PC-9 (cell line): ENCODE results near the gene VDR. TPM values are rescaled to one million over a fixed set of nuclear protein-coding genes. Genes with fewer than 3 reads are reported as not detected.

Source experiments
- BruUV-seq: library from RNA; stranded (reverse); fragments of 400-500 nt; replicated peaks from 2 replicates; lab custom pipeline; 2021; lab: Mats Ljungman, UMichigan
- CTCF ChIA-PET: fragments of 300-600 bp; sonication (Branson Sonifier 250); formaldehyde crosslinking; loops from one replicate; lab custom pipeline; 2022; ENCODE audit warnings: antibody characterized with exemption; lab: Charles Lee
- POLR2A ChIA-PET: fragments of 300-600 bp; sonication (Branson Sonifier 250); formaldehyde crosslinking; loops from one replicate; lab custom pipeline; 2022; ENCODE audit warnings: antibody characterized with exemption; ENCODE audit not compliant: unreplicated experiment; lab: Charles Lee
- DNase-seq, 2 experiments: peaks; one replicate each; pipeline versions ENCODE4 v3.0.0 to v3.0.0-alpha.2; 2015 to 2022; ENCODE audit warnings: mixed read lengths in 1 of 2
- H2AFZ ChIP-seq: fragments of 200-600 bp; sonication (generic); 2 replicates; pipeline ENCODE4 v1.8.1; 2017; ENCODE audit warnings: antibody characterized with exemption
- H3F3A ChIP-seq: fragments of 200-600 bp; sonication (generic); 2 replicates; pipeline ENCODE4 v1.8.1; 2017; ENCODE audit warnings: antibody characterized with exemption, mild to moderate bottlenecking, low read depth; ENCODE audit not compliant: insufficient read depth
- H3K27ac ChIP-seq: fragments of 200-600 bp; sonication (generic); 2 replicates; pipeline ENCODE4 v1.6.1; 2016; ENCODE audit warnings: mixed run types
- H3K27me3 ChIP-seq: fragments of 200-600 bp; sonication (generic); 2 replicates; pipeline ENCODE4 v1.6.1; 2016; ENCODE audit warnings: low read depth, mixed run types; ENCODE audit not compliant: insufficient read depth
- H3K36me3 ChIP-seq: fragments of 200-600 bp; sonication (generic); 2 replicates; pipeline ENCODE4 v1.6.1; 2016; ENCODE audit warnings: low read depth, mixed run types
- H3K4me1 ChIP-seq: fragments of 200-600 bp; sonication (generic); replicated peaks from 2 replicates; pipeline ENCODE4 v1.6.1; 2016; ENCODE audit warnings: mixed run types; ENCODE audit not compliant: insufficient read depth
- H3K4me2 ChIP-seq: fragments of 200-600 bp; sonication (generic); 2 replicates; pipeline ENCODE4 v1.6.1; 2017; ENCODE audit warnings: mixed run types
- H3K4me3 ChIP-seq: fragments of 200-600 bp; sonication (generic); 2 replicates; pipeline ENCODE4 v1.6.1; 2016; ENCODE audit warnings: mixed run types
- H3K79me2 ChIP-seq: fragments of 200-600 bp; sonication (generic); 2 replicates; pipeline ENCODE4 v1.6.1; 2017; ENCODE audit warnings: low read depth, mixed run types
- H3K9me2 ChIP-seq: fragments of 200-600 bp; sonication (generic); 2 replicates; pipeline ENCODE4 v1.8.1; 2017; ENCODE audit warnings: mild to moderate bottlenecking; ENCODE audit not compliant: insufficient read depth
- H3K9me3 ChIP-seq: fragments of 200-600 bp; sonication (generic); 2 replicates; pipeline ENCODE4 v1.8.1; 2016; ENCODE audit warnings: low read depth; ENCODE audit not compliant: insufficient read depth
- H4K20me1 ChIP-seq: fragments of 200-600 bp; sonication (generic); 2 replicates; pipeline ENCODE4 v1.8.1; 2017; ENCODE audit not compliant: insufficient read depth
- EZH2 ChIP-seq: fragments of 200-600 bp; sonication (generic); IDR thresholded peaks from 2 replicates; pipeline ENCODE4 v1.8.0; 2017; ENCODE audit warnings: antibody characterized with exemption, low read depth
- intact Hi-C: fragments of 100-400 bp; cut with micrococcal nuclease; formaldehyde crosslinking; loops from one replicate; pipeline ENCODE4 v1.10.0; 2022; ENCODE audit not compliant: unreplicated experiment
- total RNA-seq: library from RNA; stranded (reverse); gene quantifications from 2 replicates; pipeline ENCODE4 v1.2.3, GENCODE V29; 2021
- TF ChIP-seq, protein P1 (sequence below): fragments of 200-600 bp; sonication (generic); conservative IDR thresholded peaks from 2 replicates; pipeline ENCODE4 v1.6.1; 2017; ENCODE audit warnings: mixed run types, antibody characterized with exemption, mild to moderate bottlenecking, moderate library complexity

VDR gene
- total RNA-seq, 1 experiment from 2014 or later, result 12.3 TPM

DNA sequence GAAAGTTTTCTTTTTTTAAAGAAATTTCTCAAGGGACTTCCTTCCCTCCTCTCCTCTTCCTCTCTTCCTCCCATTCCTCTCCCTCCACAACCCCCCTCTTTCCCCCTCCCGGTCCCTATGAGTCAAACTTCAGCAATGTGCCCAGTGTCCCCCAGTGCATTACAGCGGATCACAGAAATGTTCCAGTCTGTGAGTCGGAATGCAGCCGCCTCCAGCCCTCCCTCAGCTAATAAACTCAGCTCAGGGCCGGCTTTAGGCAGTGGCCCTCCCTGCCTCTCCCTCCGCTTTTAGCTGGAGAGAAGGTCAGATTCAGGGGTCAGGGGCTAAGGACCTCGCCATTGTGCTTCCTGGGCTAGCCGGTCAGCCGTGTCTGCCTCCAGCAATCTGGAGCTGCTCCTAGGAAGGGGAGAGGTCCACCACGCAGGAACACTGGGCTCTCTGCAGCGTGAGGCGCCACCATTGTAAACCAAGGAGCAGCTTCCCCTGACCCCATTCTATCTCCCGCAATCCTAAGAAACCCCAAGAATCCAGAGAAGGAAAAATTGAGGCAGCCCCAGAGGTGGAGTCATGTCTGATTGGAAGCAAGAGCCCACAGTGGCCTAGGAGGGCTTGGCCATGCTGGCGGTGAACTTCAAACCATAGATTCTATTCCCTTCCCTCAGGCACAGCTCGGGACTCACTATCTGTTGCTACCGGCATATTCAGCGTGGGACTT lies 84.0 kb downstream of the VDR start:
- no peaks in the 10 kb centered on the region for H3K27me3 ChIP-seq
- H2AFZ ChIP-seq, result peak overlapping the region; percentile 82
- peaks cover 42% of the 10 kb centered on the region for H3F3A ChIP-seq
- H3K79me2 ChIP-seq, result peaks cover 40% of the 10 kb centered on the region
- H3K4me1 ChIP-seq, result peaks cover 77% of the 10 kb centered on the region
- intact Hi-C loops, result loop anchor here (1.0 to 10.0 kb wide), 3 partner anchors 16 to 546 kb away; no protein-coding TSS in a partner anchor
- H3K9me3 ChIP-seq, result no peaks in the 10 kb centered on the region
- TF ChIP-seq, protein P1, sequence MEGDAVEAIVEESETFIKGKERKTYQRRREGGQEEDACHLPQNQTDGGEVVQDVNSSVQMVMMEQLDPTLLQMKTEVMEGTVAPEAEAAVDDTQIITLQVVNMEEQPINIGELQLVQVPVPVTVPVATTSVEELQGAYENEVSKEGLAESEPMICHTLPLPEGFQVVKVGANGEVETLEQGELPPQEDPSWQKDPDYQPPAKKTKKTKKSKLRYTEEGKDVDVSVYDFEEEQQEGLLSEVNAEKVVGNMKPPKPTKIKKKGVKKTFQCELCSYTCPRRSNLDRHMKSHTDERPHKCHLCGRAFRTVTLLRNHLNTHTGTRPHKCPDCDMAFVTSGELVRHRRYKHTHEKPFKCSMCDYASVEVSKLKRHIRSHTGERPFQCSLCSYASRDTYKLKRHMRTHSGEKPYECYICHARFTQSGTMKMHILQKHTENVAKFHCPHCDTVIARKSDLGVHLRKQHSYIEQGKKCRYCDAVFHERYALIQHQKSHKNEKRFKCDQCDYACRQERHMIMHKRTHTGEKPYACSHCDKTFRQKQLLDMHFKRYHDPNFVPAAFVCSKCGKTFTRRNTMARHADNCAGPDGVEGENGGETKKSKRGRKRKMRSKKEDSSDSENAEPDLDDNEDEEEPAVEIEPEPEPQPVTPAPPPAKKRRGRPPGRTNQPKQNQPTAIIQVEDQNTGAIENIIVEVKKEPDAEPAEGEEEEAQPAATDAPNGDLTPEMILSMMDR, result no peak
- no peak for TF ChIP-seq EZH2
- peak; percentile 88 to 92 for DNase-seq
- CTCF ChIA-PET, result interaction anchor here (1.0 to 1.1 kb wide), 2 partner anchors 8 to 17 kb away, joined by 3 to 5 read pairs; no protein-coding TSS in a partner anchor
- TSS peak; percentile 77 for BruUV-seq
- POLR2A ChIA-PET, result interaction anchor here (0.7 to 1.4 kb wide), 2 partner anchors 15 to 891 kb away, joined by 10 to 13 read pairs; no protein-coding TSS in a partner anchor
- no peaks in the 10 kb centered on the region; the same call in 1 of the 2 replicates for H4K20me1 ChIP-seq
- no peaks in the 10 kb centered on the region for H3K9me2 ChIP-seq
- peak overlapping the region; percentile 80 for H3K27ac ChIP-seq
- peak overlapping the region; percentile 95 for H3K4me3 ChIP-seq
- no peaks in the 10 kb centered on the region for H3K36me3 ChIP-seq
- peak overlapping the region; percentile 99 for H3K4me2 ChIP-seq

DNA sequence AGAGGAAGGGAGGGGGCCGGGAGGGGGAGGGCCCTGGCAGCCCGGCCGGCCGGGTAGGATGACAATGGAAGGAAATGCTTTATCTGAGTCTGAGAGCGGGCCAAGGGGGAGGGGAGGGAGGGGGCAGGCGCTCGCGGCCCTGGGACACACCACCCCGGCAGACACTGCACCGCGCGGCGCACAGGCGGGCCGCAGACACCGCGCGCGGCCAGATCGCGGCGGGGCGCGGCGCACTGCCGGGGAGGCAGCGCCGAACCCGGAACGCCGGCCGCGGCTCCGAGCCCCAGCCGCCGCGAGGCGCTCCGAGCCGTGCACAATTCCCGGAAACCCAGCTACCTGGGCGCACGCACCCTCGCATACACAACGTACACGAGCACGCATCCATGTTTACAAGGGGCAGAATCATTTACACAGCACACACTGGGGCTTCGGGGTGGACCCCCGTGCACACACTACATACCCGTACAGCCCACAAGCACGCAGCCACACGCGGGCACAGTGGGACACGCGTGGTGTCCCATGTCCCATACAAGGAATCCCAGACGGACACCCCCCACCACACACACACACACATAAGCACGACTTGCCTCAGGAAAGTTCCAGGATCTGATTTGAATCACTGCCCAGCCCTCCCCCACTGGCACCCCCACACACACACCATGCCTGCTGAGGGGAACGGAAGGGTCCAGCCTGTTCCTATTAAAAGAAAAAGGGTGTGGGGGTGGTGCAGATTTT lies 84.7 kb downstream of the VDR start, which contains the start of gene HDAC7:
HDAC7 (minus strand) TSS at position 8 of the 735 bp plus-strand sequence. CDS start 118 bp downstream, outside the sequence.
- Histone ChIP-seq H3K27me3 (no peaks in the 10 kb centered on the region), H3F3A (peaks cover 42% of the 10 kb centered on the region), H3K36me3 (no peaks in the 10 kb centered on the region), H3K79me2 (peaks cover 47% of the 10 kb centered on the region), H3K4me1 (peaks cover 76% of the 10 kb centered on the region), H3K9me2 (no peaks in the 10 kb centered on the region), H3K4me3 (peak within 1 kb of the TSS; percentile 95), H3K9me3 (no peaks in the 10 kb centered on the region), H3K4me2 (peak within 1 kb of the TSS; percentile 99), H2AFZ (peak within 1 kb of the TSS; percentile 82), H3K27ac (peak within 1 kb of the TSS; percentile 80), H4K20me1 (no peaks in the 10 kb centered on the region; the same call in 1 of the 2 replicates)
- TF ChIP-seq, protein P1, result no peak
- no peak for TF ChIP-seq EZH2
- POLR2A ChIA-PET, result interaction anchor here (0.7 to 1.4 kb wide), 4 partner anchors 16 to 890 kb away, joined by 3 to 13 read pairs (median 12); no protein-coding TSS in a partner anchor
- intact Hi-C loops, result loop anchor here (1.0 to 10.0 kb wide), 3 partner anchors 16 to 545 kb away; no protein-coding TSS in a partner anchor
- no TSS peak for BruUV-seq
- CTCF ChIA-PET, result interaction anchor here (0.7 to 1.1 kb wide), 3 partner anchors 9 to 18 kb away, joined by 3 to 5 read pairs (median 3); no protein-coding TSS in a partner anchor
- DNase-seq, result peak; percentile 54 to 68
